Measurements from ENCODE around the gene CNGA3.

The CNGA3 gene

GRCh38 chr2:98445683-98446581 lies 99.7 kb downstream of the CNGA3 start:
- DNase-seq: no peak

GRCh38 chr2:98446850-98447249 lies 100.6 kb downstream of the CNGA3 start:
- DNase-seq: no peak
